H1 (cell line): Measurements from ENCODE around the gene LHFPL2. TPM values are rescaled to one million over a fixed set of nuclear protein-coding genes. Genes with fewer than 3 reads are reported as not detected.

Experiments
- ASH2L ChIP-seq: fragments of 200-600, 300-600 bp; sonication (generic); IDR thresholded peaks from one replicate; pipeline ENCODE4 v1.7.1; 2017; ENCODE audit warnings: low read length
- BACH1 ChIP-seq: IDR thresholded peaks from 2 replicates; pipeline ENCODE4 v1.6.1; 2012; ENCODE audit warnings: low read length, improper control_type of control experiment
- CBX8 ChIP-seq: fragments of 300-800, 300-1000 bp; sonication (generic); IDR thresholded peaks from 2 replicates; pipeline ENCODE4 v1.7.1; 2016; ENCODE audit warnings: low read depth, low read length, borderline replicate concordance
- CHD7 ChIP-seq: fragments of 300-600 bp; sonication (generic); IDR thresholded peaks from 2 replicates; pipeline ENCODE4 v1.7.1; 2012; ENCODE audit warnings: low read length, moderate library complexity, mild to moderate bottlenecking, inconsistent platforms; ENCODE audit not compliant: insufficient replicate concordance
- POLR2AphosphoS5 ChIP-seq: IDR thresholded peaks from 2 replicates; pipeline ENCODE4 v1.6.1; 2011; ENCODE audit warnings: low read depth, low read length
- SP2 ChIP-seq: IDR thresholded peaks from 2 replicates; pipeline ENCODE4 v1.6.1; 2012; ENCODE audit warnings: mild to moderate bottlenecking, low read length, inconsistent platforms
- TAF7 ChIP-seq: optimal IDR thresholded peaks from 2 replicates; pipeline ENCODE3; 2011; ENCODE audit warnings: low read depth, mild to moderate bottlenecking, inconsistent platforms, low read length, moderate library complexity, borderline replicate concordance
- TCF12 ChIP-seq: IDR thresholded peaks from 2 replicates; pipeline ENCODE4 v1.6.1; 2011; ENCODE audit warnings: low read depth, mild to moderate bottlenecking, low read length
- USF2 ChIP-seq: IDR thresholded peaks from 2 replicates; pipeline ENCODE4 v1.6.1; 2011; ENCODE audit warnings: low read length, improper control_type of control experiment
- polyA plus RNA-seq, 7 experiments: library from polyadenylated mRNA; depleted of rRNA in 3 of 7; stranded (reverse) in 5 of 7; unstranded in 2 of 7; fragments of >200 nt in 5 of 7; fragments of 200-250 nt in 2 of 7; gene quantifications; 1 replicate in 5 of 7; 2 replicates in 1 of 7; 4 replicates in 1 of 7; pipeline versions ENCODE4 v1.2.1 to v1.2.3, GENCODE V29; 2011 to 2013; ENCODE audit warnings: missing spikeins in 2 of 7, mixed read lengths in 2 of 7
- total RNA-seq: library from RNA; stranded (reverse); fragmentation: NEBNext Ultra II Directional; extraction: Animal tissue kit (Norgen Biotek cat#: 25700); gene quantifications from 2 replicates; pipeline ENCODE4 v1.2.1, GENCODE V29; 2021

The LHFPL2 gene
- total and polyA plus RNA-seq, 2 of the 8 experiments (the other 6 are each of a cell fraction or from before 2014, with no cell fraction given), result 9.6 to 43.0 TPM

- TF ChIP-seq CHD7 (no peak), TAF7 (no peak), POLR2AphosphoS5 (no peak), CBX8 (no peak), TCF12 (no peak), SP2 (no peak), ASH2L (no peak), USF2 (no peak), BACH1 (no peak)
These were observed 23.6 kb upstream of the LHFPL2 start (continued) for GRCh38 chr5:78672154-78672553.
